Posterior cingulate gyrus (tissue), 11 donors: ENCODE results near the gene BCAS1.
"Not testable (repeated sequence)": the region's sequence is repeated elsewhere in the genome, so short reads cannot be mapped to it uniquely, and the experiment has no call there.

ENCODE experiments used
- DNase-seq, 10 donors: peaks; one replicate each; pipeline versions ENCODE4 v3.0.0 to v3.0.0-alpha.2; 2020 to 2021; ENCODE audit warnings: mixed read lengths in 3 of 10
- intact Hi-C: fragments of 100-400 bp; cut with DNase I; formaldehyde crosslinking; loops from one replicate; pipeline ENCODE4 v1.15.1; 2023

BCAS1 gene

DNA sequence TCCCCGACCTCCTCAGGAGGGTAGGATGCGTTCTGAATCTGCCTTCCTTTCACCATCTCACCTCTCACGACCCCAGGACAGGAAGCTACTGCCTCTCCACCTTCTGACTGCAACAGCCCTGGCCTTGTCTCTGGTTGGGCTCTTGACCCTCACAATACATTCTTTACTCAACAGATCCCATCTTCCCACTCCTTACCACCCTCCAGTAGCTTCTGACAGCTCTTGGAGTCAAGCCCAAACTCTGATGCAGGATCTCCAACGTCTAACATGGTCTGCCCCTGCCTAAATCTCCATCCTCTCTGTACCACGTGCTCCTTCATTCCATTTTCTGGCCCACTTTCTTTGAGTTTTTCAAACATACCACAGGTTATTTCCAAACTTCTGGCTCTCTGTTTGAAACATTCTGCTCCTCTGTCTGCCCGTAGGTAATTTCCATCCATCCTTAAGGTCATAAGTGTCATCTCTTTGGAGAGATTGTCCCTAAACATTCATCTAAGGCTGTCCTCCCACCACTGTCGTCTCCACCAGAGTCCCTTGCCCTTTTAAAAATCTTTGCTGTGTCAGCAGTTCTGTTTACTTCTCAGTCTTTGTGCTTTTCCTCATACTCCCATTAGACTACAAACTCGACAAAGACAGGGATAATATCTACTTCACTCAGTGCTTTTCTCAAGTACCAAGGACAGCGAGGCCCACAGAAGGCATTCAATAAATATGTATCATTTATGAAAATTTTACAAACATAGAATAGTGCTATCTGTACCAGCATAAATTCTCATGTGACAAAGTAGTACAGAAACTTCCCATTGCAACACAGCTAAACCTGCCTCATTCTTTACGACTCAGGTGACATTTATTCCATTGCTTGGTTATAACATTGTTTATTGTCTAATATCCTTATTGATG lies 73.6 kb downstream of the BCAS1 start:
- no peak for DNase-seq
- intact Hi-C loops = no loop called here

DNA sequence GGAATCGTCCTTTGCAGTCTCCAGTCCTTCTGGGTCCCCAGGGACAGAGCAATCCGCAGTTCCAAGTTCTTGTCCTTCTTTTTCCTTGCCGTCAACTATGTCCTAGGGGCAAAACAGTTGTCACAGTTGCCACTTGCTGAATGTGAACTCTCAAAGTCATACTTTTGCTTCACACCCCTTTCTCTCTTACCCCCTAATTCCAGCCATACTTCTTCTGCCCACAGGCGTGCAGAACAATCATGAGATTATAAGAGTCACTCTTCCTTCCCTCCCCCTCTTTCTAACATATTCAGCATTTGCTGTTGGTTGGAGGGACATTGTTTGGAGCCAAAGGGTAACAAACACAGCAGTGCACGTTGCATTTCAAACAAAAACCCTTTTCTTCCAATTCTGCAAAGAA lies 74.4 kb downstream of the BCAS1 start:
- no peak for DNase-seq

DNA sequence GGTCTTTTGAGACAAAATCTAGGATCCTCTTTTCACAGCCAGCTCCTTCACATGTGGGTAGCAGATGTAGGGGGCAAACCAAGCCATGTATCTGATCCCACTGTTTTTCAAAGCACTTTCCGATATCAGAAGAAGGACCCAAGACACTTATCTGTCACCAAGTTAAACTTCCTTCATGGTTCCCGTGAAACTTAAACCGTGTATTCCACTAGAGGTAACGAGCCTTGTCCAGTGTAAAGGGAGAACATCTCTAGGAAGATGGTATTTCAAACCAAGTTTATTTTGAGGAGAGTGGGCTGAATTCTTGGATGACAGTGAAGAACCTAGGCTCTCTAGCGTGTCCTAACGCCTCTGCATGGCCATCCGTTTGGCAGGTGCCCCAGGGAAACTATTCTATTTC lies 76.3 kb downstream of the BCAS1 start:
- intact Hi-C loops = no loop called here
- no peak for DNase-seq

More for the DNA sequence above, 74.4 kb downstream of the BCAS1 start:
- intact Hi-C loops = no loop called here

DNA sequence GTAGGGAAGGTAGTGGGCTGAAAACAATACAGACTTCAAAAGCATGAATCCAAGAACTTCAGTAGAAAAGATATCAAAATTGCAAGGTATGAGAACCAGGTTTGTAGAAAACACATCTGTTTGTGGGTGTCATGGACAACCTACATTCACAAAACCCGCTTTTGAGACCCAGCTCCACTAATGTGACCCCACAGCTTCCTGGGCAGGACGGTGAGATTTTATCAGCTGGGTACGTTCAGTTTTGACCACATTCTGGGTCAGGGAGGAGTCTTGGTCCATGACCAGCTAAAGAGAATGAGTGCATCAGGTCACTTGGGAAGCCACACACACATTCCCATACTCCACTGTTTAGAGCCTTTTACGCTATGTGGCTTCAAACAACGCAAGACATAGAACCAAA lies 77.1 kb downstream of the BCAS1 start:
- intact Hi-C loops = no loop called here
- no peak for DNase-seq

DNA sequence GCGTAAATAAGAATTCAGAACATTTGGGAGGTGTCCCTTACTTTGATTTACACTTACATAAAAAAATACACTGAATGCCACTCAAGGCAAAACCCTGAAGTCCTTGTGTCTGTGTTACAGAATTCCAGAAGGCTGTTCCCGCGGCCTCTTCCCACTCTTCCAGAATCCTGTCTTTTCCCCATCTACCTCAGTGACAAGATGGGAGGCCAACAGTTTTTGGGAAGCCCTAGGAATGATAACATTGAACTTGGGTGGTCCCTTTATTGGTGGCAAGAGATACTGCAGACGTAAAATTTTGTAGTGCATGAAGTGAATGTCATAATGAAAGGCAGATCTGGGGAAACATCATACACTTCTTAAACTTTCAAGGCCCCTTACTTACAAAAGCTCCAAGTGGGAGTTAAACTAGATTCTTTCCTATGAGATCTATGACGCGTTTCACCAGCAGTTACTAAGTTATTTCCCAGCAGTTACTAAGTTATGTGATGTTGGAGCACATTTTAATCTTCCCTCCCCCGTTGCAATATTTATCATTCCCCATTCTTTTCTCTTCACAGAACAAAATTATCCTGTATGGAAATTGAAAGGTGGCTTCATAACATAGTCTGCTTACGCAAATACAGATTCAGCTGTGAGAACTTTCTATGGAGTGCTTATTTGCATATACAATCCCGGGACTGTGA lies 79.5 kb downstream of the BCAS1 start:
- intact Hi-C loops = no loop called here
- DNase-seq = no peak

DNA sequence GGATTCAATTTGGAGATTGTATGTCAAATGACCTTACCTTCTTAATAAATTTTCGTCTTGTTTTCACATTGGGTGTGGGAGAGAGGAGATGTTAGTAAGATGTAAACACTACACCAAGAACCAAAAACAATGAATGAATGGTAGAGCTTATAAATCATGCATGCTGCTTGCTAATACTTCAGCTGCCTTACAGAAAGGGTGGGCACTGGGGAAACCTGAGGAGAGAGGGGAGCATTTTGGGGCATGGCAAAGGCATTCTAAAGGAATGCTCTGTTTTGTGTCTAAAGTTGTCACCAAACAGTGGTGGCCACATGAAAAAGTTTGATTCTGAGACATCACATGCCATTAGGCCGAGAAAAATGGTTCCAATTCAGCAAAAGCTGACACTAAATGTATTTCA lies 80.4 kb downstream of the BCAS1 start:
- intact Hi-C loops = no loop called here
- DNase-seq = no peak

DNA sequence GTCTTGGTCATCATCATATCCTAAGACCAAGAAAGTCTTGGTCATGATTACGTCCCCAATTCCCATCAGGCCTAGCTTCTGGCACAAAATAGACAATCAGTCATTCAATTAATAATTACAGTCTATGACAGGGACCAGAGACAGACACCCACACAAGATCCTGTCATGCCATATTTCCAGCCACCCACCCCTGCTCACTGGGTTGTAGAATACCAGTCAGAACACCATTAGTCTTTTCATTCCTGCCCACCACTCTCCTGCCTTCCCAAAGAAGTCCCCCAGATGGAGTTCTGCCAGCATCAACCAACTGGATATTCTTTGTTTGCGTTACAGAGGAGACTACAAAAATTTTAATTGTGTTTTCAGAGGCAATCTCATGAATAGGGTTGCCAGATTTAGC lies 81.0 kb downstream of the BCAS1 start:
- no peak for DNase-seq
- intact Hi-C loops = no loop called here

DNA sequence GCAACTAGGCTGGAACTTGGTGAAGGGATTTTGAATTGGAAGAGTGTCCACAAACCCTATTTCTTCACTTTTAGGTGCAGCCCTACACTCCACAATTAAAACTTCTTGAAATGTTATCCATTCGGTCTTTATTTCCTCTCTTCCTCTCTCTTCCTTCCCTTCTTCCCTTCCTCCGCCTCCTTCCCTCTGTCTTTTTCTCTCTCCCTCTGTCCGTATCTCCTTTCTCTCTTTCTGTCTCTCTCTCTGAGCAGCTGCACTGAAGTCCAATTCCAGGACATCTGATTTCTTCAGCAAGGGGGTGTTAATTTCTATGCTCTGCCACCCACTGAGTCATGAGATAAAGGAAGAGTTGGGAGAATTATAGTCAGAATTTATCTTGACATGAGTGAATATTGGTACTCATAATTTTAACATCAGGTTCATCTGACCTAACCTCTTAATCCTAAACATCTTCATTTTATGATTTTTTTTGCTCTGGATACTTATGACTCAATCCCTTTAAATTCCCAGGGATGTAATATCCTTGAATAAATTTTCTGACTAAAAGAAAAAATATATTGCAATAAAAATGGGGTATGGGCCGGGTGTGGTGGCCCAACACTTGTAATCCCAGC lies 84.2 kb downstream of the BCAS1 start:
- DNase-seq = no peak

DNA sequence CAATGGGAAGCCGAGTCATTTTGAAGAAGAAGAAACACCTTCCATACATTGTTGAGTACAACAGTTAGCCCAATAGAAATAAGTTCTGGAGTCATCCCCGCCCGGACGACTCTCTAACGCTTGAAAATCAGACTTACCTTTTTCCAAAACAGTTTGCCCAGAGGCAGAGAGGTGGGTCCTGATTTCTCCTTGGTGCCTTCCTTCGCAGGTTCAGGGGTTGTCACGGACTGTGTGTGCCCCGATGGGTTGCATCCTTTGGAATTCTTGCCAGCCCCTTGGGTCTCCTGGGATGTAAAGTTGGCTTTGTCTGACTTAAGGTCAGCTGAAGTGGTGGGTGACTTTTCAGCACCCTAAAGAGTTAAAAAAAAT lies 85.3 kb downstream of the BCAS1 start:
- intact Hi-C loops = no loop called here
- no peak for DNase-seq

More for the DNA sequence above, 84.2 kb downstream of the BCAS1 start:
- intact Hi-C loops = no loop called here

DNA sequence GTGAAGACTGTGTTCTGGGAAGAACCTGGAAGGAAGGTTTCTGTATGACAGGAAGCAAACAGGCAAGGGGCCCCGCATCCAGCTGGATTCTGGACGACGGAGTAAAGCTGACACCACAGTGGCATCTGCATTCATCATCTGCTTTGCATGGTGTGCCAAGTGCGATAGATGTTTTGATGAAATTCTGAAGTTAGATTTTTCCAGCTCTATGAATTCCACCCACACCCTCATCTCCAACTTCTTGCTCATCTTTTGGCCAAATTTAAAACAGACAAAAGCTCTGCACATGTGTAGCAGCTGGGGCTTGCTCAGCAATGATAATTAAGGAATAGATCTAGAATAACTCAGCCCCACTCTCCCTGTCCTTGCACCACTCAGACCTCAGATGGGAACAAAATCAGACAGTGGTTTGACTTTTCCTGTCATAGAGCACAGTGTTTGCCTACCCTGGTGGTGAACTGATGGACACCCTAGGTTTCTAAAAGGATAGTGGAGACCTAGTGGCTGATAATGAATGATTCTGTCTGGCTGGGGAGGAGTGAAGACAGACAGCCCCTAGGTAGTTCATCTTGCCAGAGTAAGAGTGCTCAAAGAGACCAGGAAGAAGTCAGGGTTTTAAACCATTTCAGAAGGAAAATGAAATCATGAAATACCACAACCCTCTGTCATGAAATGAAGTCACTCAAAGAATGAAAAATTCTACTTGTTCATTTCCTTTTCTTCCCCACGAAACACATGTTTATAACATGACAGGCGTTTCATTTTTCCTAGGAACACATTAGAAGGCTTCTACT lies 85.8 kb downstream of the BCAS1 start:
- intact Hi-C loops = no loop called here
- DNase-seq = peak in 6 of 10 donors; percentile 16 to 86 (median 34)

DNA sequence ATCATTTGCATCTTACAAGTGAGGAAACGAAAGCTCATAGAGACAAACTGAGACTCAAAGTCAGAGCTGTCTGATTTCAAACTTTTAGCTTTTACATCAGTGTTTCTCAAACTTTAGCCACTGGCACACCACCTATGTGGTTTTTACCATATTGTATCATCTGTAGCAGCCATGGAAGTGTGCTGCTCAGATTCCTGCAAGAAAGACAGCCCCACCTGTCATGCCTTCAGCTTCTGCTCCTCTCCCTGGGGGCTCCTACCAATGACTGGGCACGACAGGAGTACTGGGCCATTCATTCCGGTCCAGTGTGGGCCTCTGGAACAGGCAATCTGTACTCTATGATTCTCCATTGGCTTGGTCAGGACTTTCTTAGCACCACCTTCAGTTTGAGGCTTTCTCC lies 87.0 kb downstream of the BCAS1 start:
- intact Hi-C loops = no loop called here
- DNase-seq = no peak

DNA sequence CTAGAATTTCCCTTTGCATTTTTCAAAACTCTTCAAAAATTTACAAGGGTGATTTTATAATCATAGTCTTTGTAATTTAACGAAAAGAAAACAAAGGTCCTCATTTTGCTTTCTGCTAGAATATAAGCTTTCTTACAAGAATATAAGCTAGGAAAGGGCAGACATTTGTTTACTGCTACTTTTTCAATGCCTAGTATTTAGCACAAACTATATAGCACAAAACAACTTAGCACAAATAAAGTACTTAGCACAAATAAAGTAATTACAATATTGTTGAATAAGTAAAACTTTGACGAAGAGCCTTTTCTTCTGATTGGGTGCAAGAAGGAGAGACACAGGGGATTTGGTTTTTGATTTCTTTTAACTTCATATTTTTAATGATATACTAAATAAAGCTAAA lies 87.8 kb downstream of the BCAS1 start:
- DNase-seq = no peak
- intact Hi-C loops = no loop called here

DNA sequence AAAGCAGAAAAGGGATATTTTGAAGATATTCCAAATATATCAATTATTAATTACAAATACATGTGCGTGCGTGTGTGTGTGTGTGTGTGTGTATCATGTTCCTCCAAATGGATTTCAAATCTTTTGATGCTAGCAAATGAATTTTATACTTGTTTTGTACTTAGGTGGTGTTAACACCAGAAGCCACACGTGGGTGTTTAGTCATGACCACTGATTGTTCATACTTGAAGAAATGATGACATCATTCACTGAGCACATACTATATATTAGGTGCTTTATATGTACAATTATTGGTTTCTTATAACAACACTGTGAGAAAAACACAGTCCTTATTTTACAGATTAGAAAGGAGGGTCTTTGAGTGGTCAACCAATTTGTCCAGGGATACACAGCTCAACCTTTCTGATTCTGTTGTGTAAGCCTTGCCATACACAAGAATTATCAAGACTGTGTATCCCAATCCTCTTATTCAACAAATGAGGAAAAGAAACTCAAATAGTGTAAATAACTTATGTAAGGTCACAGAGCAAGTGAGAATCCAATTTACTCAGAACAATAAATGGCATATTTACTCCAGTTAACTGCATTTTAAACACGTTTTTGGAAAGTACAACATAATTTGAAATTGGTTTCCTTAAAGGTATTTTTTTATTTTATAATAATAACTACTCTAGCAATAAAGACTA lies 88.5 kb downstream of the BCAS1 start:
- intact Hi-C loops = no loop called here
- DNase-seq = no peak

DNA sequence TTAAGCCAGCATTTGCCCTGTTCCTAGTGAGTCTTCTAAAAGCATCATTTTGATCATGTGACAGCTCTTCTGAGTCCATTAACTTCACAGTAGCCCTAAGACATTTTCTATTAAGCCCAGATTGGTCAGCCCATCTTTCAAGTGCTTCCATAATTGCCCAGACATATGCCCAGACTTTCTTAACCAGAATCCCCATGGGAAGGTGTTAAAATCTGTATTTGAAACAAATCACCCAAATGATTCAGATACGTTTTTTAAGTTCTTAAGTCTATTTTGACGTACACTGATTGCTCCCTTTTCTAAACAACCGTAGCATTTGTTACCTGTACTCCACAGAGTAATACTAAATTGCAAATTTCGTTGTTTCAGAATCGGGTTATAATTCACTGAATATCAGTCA lies 89.3 kb downstream of the BCAS1 start:
- DNase-seq = no peak
- intact Hi-C loops = no loop called here

DNA sequence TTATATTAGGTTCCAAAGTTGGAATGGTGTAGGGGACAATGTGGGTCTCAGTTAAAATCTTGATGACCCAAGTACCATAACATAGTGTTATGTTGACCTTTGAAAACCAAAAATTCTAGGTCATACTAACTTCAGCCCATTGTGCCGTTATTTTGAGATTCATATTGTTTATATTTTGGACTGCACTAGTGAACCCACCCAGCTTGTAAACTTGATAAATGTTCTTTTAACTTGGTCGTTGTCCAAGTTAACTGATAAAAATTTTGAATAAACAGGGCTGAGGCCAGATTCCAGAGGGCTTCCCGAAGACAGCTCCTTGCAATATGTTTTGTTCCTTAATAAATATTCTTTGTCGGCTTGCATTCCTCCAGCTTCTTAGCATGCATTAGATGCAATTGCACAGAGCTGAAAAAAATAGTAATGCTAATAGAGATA lies 90.3 kb downstream of the BCAS1 start:
- no peak for DNase-seq
- intact Hi-C loops = no loop called here

DNA sequence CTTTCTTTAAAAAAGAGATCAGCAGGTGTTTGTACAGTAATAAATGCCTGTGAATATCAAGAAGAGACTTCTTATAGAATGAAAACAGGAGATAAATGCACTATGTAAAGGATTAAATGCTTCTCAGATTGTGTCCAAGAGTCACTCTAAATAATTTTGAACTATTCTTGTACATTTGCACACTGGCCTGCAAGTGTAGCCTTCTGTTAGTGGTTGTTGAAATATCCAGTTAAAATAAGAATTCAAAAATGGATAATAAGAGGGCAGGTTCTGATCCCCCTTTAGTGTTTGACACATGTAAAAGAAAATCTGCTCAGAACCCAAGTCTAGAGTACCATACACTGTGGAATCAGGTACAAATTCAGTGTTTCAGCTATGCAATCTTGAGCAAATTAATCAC lies 91.9 kb downstream of the BCAS1 start:
- no peak for DNase-seq
- intact Hi-C loops = no loop called here

DNA sequence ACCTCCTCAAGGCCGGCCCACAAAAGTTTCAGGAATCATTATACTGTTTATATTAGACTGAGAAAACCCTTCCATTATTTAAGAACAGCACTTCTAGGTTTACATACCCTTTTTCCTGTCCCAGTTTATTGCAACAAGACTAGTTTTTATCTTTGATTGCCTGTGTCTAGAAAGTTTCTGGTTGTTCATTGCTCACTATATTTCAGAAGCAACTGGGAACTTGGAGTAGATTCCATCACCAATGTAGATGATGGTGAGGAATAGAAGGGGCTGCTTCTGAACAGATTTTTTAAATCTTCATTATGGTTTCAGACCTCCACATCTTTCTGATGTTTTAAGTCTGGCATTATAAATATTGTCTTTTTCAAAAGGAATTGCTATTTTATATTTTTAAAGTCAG lies 93.0 kb downstream of the BCAS1 start:
- DNase-seq = no peak
- intact Hi-C loops = no loop called here

DNA sequence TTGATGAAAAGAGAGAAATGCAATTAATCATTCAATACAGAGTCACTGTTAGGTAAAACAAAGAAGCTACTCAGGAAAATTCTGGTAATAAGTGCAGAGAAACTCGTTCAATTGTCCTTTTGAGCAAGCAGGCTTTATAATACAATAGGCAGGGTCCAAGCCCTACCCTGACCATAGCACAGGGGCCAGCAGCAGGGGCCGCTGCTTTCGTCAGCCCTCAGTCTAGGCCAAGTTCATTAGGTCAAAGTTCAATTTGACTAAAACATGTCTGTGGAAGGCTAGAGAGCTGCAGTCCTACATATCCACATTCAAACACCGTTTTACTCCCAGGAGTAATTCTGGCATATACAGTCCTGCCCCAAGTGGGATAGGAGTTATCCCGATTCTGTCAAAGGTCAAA lies 94.6 kb downstream of the BCAS1 start:
- DNase-seq = no peak
- intact Hi-C loops = no loop called here

DNA sequence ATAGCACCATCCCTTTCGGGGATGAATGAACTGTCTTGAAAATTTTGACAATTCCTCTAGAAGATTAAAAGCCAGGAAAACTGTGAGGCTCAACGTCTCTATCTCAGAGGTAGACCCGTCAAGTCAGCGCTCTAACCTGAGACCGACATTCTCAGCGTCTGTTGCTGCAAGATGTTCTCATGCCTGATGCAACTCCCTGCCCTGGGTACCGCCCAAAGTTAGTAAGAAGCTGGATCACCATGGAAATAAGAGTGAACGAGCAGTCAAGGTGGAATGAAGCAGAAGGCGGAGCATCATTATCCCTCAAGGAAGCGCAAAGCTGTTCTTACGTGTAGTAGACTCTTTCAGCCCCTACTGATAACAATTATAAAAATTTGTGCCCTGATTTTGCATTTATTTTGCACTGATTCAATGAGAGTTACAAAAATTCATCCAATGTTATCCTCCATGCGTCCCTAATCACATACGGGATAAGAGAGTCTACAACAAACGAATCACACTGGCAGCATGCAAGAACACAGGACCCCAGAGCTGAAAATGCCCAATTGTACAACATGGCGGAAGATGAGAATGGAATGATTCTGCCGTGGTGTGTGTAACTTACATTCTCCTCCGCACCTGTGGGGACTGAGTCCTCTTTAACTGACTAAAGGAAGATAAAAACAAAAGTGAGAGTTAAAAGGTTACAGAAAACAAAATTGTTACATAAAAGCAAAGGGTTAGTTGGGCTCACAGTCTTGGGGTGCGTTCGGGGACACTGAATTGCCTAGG lies 95.4 kb downstream of the BCAS1 start:
- intact Hi-C loops = no loop called here
- no peak for DNase-seq

DNA sequence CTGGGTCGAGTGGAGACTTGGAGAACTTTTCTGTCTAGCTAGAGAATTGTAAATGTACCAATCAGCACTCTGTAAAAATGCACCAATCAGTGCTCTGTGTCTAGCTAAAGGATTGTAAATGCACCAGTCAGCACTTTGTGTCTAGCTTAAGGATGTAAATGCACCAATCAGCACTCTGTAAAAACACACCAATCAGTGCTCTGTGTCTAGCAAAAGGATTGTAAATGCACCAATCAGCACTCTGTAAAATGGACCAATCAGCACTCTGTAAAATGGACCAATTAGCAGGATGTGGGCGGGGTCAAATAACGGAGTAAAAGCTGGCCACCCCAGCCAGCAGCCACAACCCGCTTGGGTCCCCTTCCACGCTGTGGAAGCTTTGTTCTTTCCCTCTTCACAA lies 96.5 kb downstream of the BCAS1 start:
- DNase-seq, intact Hi-C loops: not testable (repeated sequence)
